Progenitor cell of endocrine pancreas (in vitro differentiated cells): ENCODE results near the gene TUBA4A. TPM values are rescaled to one million over a fixed set of nuclear protein-coding genes. Genes with fewer than 3 reads are reported as not detected.
A peak's percentile ranks its signal among the peaks of the same experiment; 100 is the strongest.

Experiments used
- DNase-seq: peaks from one replicate; pipeline ENCODE4 v3.0.0; 2021; ENCODE audit warnings: low spot score; ENCODE audit not compliant: unreplicated experiment
- H3K27ac Mint-ChIP-seq: 2 replicates; pipeline ENCODE4 v1.8.0; 2021; ENCODE audit warnings: mild to moderate bottlenecking, moderate library complexity, mixed read lengths
- H3K27me3 Mint-ChIP-seq: 2 replicates; pipeline ENCODE4 v1.8.0; 2021; ENCODE audit warnings: mixed read lengths
- H3K36me3 Mint-ChIP-seq: 2 replicates; pipeline ENCODE4 v1.8.0; 2022; ENCODE audit warnings: mixed read lengths; ENCODE audit not compliant: insufficient read depth
- H3K4me1 Mint-ChIP-seq: 2 replicates; pipeline ENCODE4 v1.8.0; 2021; ENCODE audit warnings: low read depth, mixed read lengths
- H3K4me3 Mint-ChIP-seq: 2 replicates; pipeline ENCODE4 v1.8.0; 2021; ENCODE audit warnings: low read depth, mild to moderate bottlenecking, moderate library complexity, mixed read lengths
- H3K9me3 Mint-ChIP-seq: 2 replicates; pipeline ENCODE4 v1.8.0; 2021; ENCODE audit warnings: low read depth, mixed read lengths
- CTCF ChIP-seq: fragments of 200-600 bp; sonication (generic); IDR thresholded peaks from one replicate; pipeline ENCODE4 v1.5.0; 2021; ENCODE audit warnings: antibody characterized with exemption, mild to moderate bottlenecking; ENCODE audit not compliant: unreplicated experiment
- total RNA-seq: library from RNA; stranded (reverse); gene quantifications from 2 replicates; pipeline ENCODE4 v1.2.1, GENCODE V29; 2021

The TUBA4A gene
- total RNA-seq, 1 donor from 2014 or later = 9.1 TPM

GRCh38 chr2:219277703-219278654 lies 24.3 kb upstream of the TUBA4A start:
- Mint-ChIP-seq H3K27me3 (peaks cover 4% of the 10 kb centered on the region), H3K4me1 (peaks cover 22% of the 10 kb centered on the region), H3K36me3 (peaks cover 2% of the 10 kb centered on the region), H3K9me3 (no peaks in the 10 kb centered on the region), H3K27ac (peak overlapping the region; percentile 98), H3K4me3 (peak overlapping the region; percentile 84)
- peak; percentile 99 for TF ChIP-seq CTCF
- DNase-seq = peak; percentile 73

GRCh38 chr2:219274361-219274921 lies 20.7 kb upstream of the TUBA4A start:
- peaks cover 19% of the 10 kb centered on the region for H3K27me3 Mint-ChIP-seq
- no peaks in the 10 kb centered on the region for H3K9me3 Mint-ChIP-seq
- no peak overlapping the region for H3K4me3 Mint-ChIP-seq
- peak overlapping the region; percentile 51 for H3K27ac Mint-ChIP-seq
- H3K36me3 Mint-ChIP-seq = no peaks in the 10 kb centered on the region
- no peak for TF ChIP-seq CTCF
- DNase-seq = no peak
- peaks cover 15% of the 10 kb centered on the region for H3K4me1 Mint-ChIP-seq

DNA sequence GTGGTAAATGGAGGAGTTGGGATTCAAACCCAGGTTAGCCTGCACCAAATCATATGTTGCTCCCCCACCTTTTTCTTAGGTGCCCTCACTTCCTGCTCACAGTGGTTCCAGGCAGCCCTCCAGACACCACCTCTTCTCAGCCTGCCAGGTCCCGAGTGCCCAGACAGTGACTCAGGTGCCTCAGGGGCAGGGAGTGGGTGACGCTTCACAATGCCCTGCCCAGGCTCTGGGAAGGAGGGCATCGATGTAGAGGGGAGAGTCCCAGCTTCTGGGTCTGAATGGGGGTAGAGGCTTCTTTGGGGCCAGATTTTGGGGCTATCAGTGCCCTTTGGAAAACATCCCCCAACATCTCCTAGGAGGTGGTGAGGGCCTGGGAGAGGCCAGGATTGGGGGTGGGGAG lies 20.2 kb upstream of the TUBA4A start:
- Mint-ChIP-seq H3K36me3 (no peaks in the 10 kb centered on the region), H3K4me1 (peaks cover 15% of the 10 kb centered on the region), H3K27me3 (peaks cover 24% of the 10 kb centered on the region), H3K27ac (no peak overlapping the region), H3K9me3 (no peaks in the 10 kb centered on the region), H3K4me3 (no peak overlapping the region)
- DNase-seq = no peak
- TF ChIP-seq CTCF = no peak

GRCh38 chr2:219272995-219273394 lies 19.3 kb upstream of the TUBA4A start:
- no peak for TF ChIP-seq CTCF
- Mint-ChIP-seq H3K9me3 (no peaks in the 10 kb centered on the region), H3K4me1 (peaks cover 7% of the 10 kb centered on the region), H3K27ac (no peak overlapping the region), H3K4me3 (no peak overlapping the region), H3K27me3 (peaks cover 25% of the 10 kb centered on the region), H3K36me3 (no peaks in the 10 kb centered on the region)
- no peak for DNase-seq

DNA sequence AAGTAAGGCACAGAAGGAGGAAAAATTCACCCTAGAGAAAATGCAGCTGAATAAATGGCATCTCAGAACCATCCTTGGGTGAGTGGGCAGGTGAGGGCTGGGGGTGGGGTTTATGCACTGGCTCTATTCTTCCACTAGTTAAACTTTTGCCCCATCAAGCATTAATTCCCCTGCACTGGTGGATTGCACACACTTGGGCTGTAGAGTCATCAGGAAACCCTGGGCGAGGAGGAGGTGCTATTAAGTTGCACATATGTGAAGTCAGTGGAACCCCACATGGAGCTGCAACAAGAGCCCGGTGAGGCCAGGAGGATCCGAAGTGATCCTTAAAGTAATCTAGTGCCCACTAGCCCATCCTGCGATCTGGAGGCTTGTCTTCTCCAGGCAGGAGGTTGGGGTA lies 18.6 kb upstream of the TUBA4A start:
- H3K27me3 Mint-ChIP-seq = peaks cover 25% of the 10 kb centered on the region
- TF ChIP-seq CTCF = no peak
- no peak overlapping the region for H3K4me3 Mint-ChIP-seq
- H3K4me1 Mint-ChIP-seq = peaks cover 4% of the 10 kb centered on the region
- no peaks in the 10 kb centered on the region for H3K36me3 Mint-ChIP-seq
- no peak for DNase-seq
- H3K27ac Mint-ChIP-seq = no peak overlapping the region
- H3K9me3 Mint-ChIP-seq = no peaks in the 10 kb centered on the region
